GM12878 (cell line): ENCODE results near the gene POLR2F. TPM values are rescaled to one million over a fixed set of nuclear protein-coding genes. Genes with fewer than 3 reads are reported as not detected.

Source experiments
- ATAC-seq: fragments of 200-7000 bp; cut with Tn5 transposase; 3 replicates; pipeline ENCODE4 v1.9.1; 2020; ENCODE audit warnings: mild to moderate bottlenecking, moderate library complexity
- BruUV-seq: library from RNA; stranded (reverse); fragments of 400-500 nt; replicated peaks from 2 replicates; lab custom pipeline; 2021; lab: Mats Ljungman, UMichigan
- CTCF ChIA-PET: fragments of 300-600 bp; sonication (Branson Sonifier 250); formaldehyde crosslinking; extraction: SDS; loops from one replicate; lab custom pipeline; 2021; ENCODE audit warnings: inconsistent platforms; lab: Yijun Ruan, JAX
- POLR2A ChIA-PET: fragments of 350-600 bp; formaldehyde crosslinking; extraction: SDS; loops from one replicate; lab custom pipeline; 2021; ENCODE audit warnings: inconsistent platforms; lab: Charles Lee
- RAD21 ChIA-PET: fragments of 300-600 bp; sonication (Branson Sonifier 250); formaldehyde crosslinking; loops from one replicate; lab custom pipeline; 2023; ENCODE audit warnings: antibody characterized with exemption; ENCODE audit not compliant: unreplicated experiment; lab: Charles Lee
- SMC1A ChIA-PET: fragments of 300-600 bp; sonication (Branson Sonifier 250); formaldehyde crosslinking; loops from one replicate; lab custom pipeline; 2023; ENCODE audit not compliant: unreplicated experiment, uncharacterized antibody; lab: Charles Lee
- DNase-seq: peaks from one replicate; pipeline ENCODE4 v3.0.0-alpha.2; 2011; ENCODE audit warnings: low read depth, low spot score
- FAIRE-seq: peaks from 3 replicates; lab custom pipeline; 2011; peaks lifted over from hg19 to GRCh38; lab: Jason Lieb, UNC
- H2AFZ ChIP-seq: 2 replicates; pipeline ENCODE4 v1.6.0; 2011; ENCODE audit warnings: low read depth, low read length, control low read depth; ENCODE audit not compliant: control insufficient read depth
- H3K27ac ChIP-seq: 2 replicates; pipeline ENCODE4 v1.5.1; 2011; ENCODE audit warnings: control low read depth; ENCODE audit not compliant: control insufficient read depth, insufficient read depth
- H3K27me3 ChIP-seq, 2 experiments: replicated peaks in 1 of 2; 2 replicates each; pipeline versions ENCODE4 v1.6.0 to v1.6.1; 2011; ENCODE audit warnings: low read length in 1 of 2; ENCODE audit not compliant: control insufficient read depth in 2 of 2, insufficient read depth in 2 of 2
- H3K36me3 ChIP-seq, 2 experiments: 2 replicates each; pipeline ENCODE4 v1.5.1; 2011; ENCODE audit warnings: low read length in 1 of 2; ENCODE audit not compliant: control insufficient read depth in 2 of 2, insufficient read depth in 2 of 2
- H3K4me1 ChIP-seq: 2 replicates; pipeline ENCODE4 v1.6.1; 2011; ENCODE audit warnings: mild to moderate bottlenecking, low read length, moderate library complexity, mixed read lengths; ENCODE audit not compliant: control insufficient read depth, insufficient read depth
- H3K4me2 ChIP-seq: 2 replicates; pipeline ENCODE4 v1.6.0; 2011; ENCODE audit warnings: control low read depth; ENCODE audit not compliant: control insufficient read depth, insufficient read depth
- H3K4me3 ChIP-seq: fragments of 200-600 bp; sonication (generic); 2 replicates; pipeline ENCODE4 v1.5.1; 2016
- H3K79me2 ChIP-seq: 2 replicates; pipeline ENCODE4 v1.6.0; 2011; ENCODE audit warnings: low read length; ENCODE audit not compliant: control insufficient read depth, insufficient read depth
- H3K9ac ChIP-seq: 2 replicates; pipeline ENCODE4 v1.8.0; 2011; ENCODE audit warnings: low read length, control low read depth, mixed read lengths; ENCODE audit not compliant: control insufficient read depth, insufficient read depth
- H3K9me3 ChIP-seq: replicated peaks from 3 replicates; pipeline ENCODE4 v1.5.1; 2011; ENCODE audit warnings: mild to moderate bottlenecking, low read length; ENCODE audit not compliant: control insufficient read depth, insufficient read depth
- H4K20me1 ChIP-seq: 2 replicates; pipeline ENCODE4 v1.6.0; 2011; ENCODE audit not compliant: control insufficient read depth, insufficient read depth
- IKZF2 ChIP-seq, 2 experiments: fragments of 450-650 bp; IDR thresholded peaks; 2 replicates each; pipeline ENCODE4 v1.6.1; 2017; ENCODE audit warnings: mild to moderate bottlenecking in 2 of 2, moderate library complexity in 2 of 2
- MTA2 ChIP-seq: fragments of 450-650 bp; IDR thresholded peaks from 2 replicates; pipeline ENCODE4 v1.6.1; 2016; ENCODE audit warnings: low read depth, mild to moderate bottlenecking, moderate library complexity
- NR2C2 ChIP-seq: IDR thresholded peaks from 2 replicates; pipeline ENCODE4 v1.6.1; 2011; ENCODE audit warnings: borderline replicate concordance, low read depth; ENCODE audit not compliant: control insufficient read depth, insufficient read length
- NR2F1 ChIP-seq: fragments of 450-650 bp; conservative IDR thresholded peaks from 2 replicates; pipeline ENCODE4 v1.6.1; 2017; ENCODE audit warnings: mild to moderate bottlenecking
- SMAD1 ChIP-seq: fragments of 450-650 bp; IDR thresholded peaks from 2 replicates; pipeline ENCODE4 v1.6.1; 2018; ENCODE audit warnings: mild to moderate bottlenecking, low read depth; ENCODE audit not compliant: partially characterized antibody
- ZNF24 ChIP-seq: fragments of 450-650 bp; IDR thresholded peaks from 2 replicates; pipeline ENCODE4 v1.6.1; 2017; ENCODE audit warnings: antibody characterized with exemption, mild to moderate bottlenecking
- WGBS: methylation state at CpG from one replicate; pipeline ENCODE4 v1.1.6; 2016; ENCODE audit warnings: low lambda C conversion rate; ENCODE audit not compliant: insufficient replicate concordance, insufficient coverage; ENCODE audit errors: missing lambda C conversion rate; 5-methylcytosine and 5-hydroxymethylcytosine counted together
- in situ Hi-C: fragments of 300-500 bp; cut with MboI; formaldehyde crosslinking; loops from 9 replicates; pipeline ENCODE4 v1.14.3; 2018; ENCODE audit warnings: mixed read lengths
- intact Hi-C: fragments of 100-400 bp; cut with micrococcal nuclease; formaldehyde crosslinking; loops from one replicate; pipeline ENCODE4 v1.14.2; 2022; ENCODE audit not compliant: unreplicated experiment
- polyA plus RNA-seq, 11 experiments: library from polyadenylated mRNA; depleted of rRNA in 4 of 11; unstranded in 6 of 11; stranded (reverse) in 5 of 11; fragments of >200 nt; fragmentation: Nextera tagmentation in 4 of 11; fragmentation: Illumina TruSeq in 1 of 11; extraction: Ambion mirVana in 4 of 11; extraction: Trizol in 1 of 11; gene quantifications; 1 replicate in 1 of 11; 2 replicates in 10 of 11; pipeline versions ENCODE4 v1.2.1 to v1.2.3, GENCODE V29; 2011 to 2016; ENCODE audit warnings: inconsistent platforms in 2 of 11, missing spikeins in 2 of 11, low read depth in 1 of 11
- total RNA-seq, 4 experiments: library from RNA; depleted of rRNA in 3 of 4; stranded (reverse); fragments of >200 nt in 3 of 4; fragmentation: Illumina TruSeq in 1 of 4; extraction: Trizol in 1 of 4; gene quantifications; 2 replicates each; pipeline versions ENCODE4 v1.2.1 to v1.2.3, GENCODE V29; 2013 to 2021
- TF ChIP-seq, protein P1 (sequence below): fragments of 450-650 bp; IDR thresholded peaks from 2 replicates; pipeline ENCODE4 v1.6.1; 2018; ENCODE audit warnings: mild to moderate bottlenecking, low read depth, moderate library complexity; ENCODE audit not compliant: partially characterized antibody
- TF ChIP-seq, protein P2 (sequence below): fragments of 450-650 bp; IDR thresholded peaks from 2 replicates; pipeline ENCODE4 v1.6.1; 2016; ENCODE audit warnings: mild to moderate bottlenecking, moderate library complexity, borderline replicate concordance

POLR2F gene
- total and polyA plus RNA-seq, 10 of the 15 experiments (the other 5 are each of a cell fraction or from before 2014, with no cell fraction given), result 71.9 to 218 (median 100.0) TPM

DNA sequence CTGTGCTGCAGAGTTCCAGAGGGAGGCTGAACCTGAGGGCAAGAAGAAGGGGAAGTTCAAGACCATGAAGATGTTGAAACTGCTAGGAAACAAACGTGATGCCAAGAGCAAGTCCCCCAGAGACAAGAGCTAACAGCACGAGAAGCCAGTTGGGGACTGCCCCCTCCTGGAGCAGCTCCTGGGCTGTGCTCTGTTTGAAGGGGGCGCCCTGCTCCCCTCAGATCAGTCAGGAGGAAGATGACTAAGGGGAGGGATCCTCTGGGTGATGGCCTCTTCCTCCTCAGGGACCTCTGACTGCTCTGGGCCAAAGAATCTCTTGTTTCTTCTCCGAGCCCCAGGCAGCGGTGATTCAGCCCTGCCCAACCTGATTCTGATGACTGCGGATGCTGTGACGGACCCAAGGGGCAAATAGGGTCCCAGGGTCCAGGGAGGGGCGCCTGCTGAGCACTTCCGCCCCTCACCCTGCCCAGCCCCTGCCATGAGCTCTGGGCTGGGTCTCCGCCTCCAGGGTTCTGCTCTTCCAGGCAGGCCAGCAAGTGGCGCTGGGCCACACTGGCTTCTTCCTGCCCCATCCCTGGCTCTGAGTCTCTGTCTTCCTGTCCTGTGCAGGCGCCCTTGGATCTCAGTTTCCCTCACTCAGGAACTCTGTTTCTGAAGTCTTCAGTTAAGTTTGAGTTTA is 12.7 kb upstream of the POLR2F start:
- intact Hi-C loops, result no loop called here

DNA sequence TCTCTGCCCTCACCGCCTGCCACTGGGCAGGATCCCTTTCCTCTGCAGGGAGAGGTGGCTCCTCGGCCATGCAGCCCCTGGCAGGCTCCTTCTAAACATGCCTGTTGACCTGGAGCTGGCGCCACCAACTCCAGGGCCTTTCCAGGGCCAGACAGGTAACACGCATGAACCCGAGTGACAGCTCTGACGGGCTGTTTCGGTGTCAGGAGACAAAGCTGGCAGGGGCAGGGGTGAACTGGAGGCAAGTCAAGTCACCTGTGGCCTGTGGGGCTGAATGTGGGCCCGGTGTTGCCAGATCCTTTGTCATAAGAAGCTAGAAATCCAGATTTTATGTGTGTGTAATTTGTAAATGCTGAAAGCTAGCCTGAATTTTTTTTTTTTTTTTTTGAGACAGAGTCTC is 11.4 kb upstream of the POLR2F start:
- Histone ChIP-seq H2AFZ (no peak overlapping the region), H3K36me3 (peaks cover 0 to 4% of the 10 kb centered on the region in 2 experiments; a peak in 2 of 4 replicates), H3K4me3 (no peak overlapping the region), H3K4me2 (no peak overlapping the region), H3K27ac (no peak overlapping the region), H3K27me3 (no peaks in the 10 kb centered on the region), H3K9me3 (no peaks in the 10 kb centered on the region), H3K4me1 (no peaks in the 10 kb centered on the region), H3K79me2 (no peaks in the 10 kb centered on the region), H3K9ac (no peak overlapping the region), H4K20me1 (no peaks in the 10 kb centered on the region)
- SMC1A ChIA-PET, result no interaction called here
- POLR2A ChIA-PET, result interaction anchor here (0.6 kb wide), 1 partner anchor 237 kb away, joined by 3 read pairs; no protein-coding TSS in a partner anchor
- 94% methylated on average over 8 of the region's 8 CpGs for WGBS
- FAIRE-seq (no peak), ATAC-seq (no peak), DNase-seq (no peak)
- BruUV-seq, result no TSS peak
- CTCF ChIA-PET, result interaction anchor here (0.7 kb wide), 1 partner anchor 8 kb away, joined by 3 read pairs; no protein-coding TSS in a partner anchor
- RAD21 ChIA-PET, result no interaction called here
- in situ Hi-C loops, result no loop called here
- intact Hi-C loops, result no loop called here
- TF ChIP-seq IKZF2 (IDR thresholded peaks at IDR 0.05) (no peak), SMAD1 (no peak), MTA2 (no peak), NR2F1 (no peak)
- TF ChIP-seq, protein P1, sequence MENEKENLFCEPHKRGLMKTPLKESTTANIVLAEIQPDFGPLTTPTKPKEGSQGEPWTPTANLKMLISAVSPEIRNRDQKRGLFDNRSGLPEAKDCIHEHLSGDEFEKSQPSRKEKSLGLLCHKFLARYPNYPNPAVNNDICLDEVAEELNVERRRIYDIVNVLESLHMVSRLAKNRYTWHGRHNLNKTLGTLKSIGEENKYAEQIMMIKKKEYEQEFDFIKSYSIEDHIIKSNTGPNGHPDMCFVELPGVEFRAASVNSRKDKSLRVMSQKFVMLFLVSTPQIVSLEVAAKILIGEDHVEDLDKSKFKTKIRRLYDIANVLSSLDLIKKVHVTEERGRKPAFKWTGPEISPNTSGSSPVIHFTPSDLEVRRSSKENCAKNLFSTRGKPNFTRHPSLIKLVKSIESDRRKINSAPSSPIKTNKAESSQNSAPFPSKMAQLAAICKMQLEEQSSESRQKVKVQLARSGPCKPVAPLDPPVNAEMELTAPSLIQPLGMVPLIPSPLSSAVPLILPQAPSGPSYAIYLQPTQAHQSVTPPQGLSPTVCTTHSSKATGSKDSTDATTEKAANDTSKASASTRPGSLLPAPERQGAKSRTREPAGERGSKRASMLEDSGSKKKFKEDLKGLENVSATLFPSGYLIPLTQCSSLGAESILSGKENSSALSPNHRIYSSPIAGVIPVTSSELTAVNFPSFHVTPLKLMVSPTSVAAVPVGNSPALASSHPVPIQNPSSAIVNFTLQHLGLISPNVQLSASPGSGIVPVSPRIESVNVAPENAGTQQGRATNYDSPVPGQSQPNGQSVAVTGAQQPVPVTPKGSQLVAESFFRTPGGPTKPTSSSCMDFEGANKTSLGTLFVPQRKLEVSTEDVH, result no peak
- TF ChIP-seq, protein P2, sequence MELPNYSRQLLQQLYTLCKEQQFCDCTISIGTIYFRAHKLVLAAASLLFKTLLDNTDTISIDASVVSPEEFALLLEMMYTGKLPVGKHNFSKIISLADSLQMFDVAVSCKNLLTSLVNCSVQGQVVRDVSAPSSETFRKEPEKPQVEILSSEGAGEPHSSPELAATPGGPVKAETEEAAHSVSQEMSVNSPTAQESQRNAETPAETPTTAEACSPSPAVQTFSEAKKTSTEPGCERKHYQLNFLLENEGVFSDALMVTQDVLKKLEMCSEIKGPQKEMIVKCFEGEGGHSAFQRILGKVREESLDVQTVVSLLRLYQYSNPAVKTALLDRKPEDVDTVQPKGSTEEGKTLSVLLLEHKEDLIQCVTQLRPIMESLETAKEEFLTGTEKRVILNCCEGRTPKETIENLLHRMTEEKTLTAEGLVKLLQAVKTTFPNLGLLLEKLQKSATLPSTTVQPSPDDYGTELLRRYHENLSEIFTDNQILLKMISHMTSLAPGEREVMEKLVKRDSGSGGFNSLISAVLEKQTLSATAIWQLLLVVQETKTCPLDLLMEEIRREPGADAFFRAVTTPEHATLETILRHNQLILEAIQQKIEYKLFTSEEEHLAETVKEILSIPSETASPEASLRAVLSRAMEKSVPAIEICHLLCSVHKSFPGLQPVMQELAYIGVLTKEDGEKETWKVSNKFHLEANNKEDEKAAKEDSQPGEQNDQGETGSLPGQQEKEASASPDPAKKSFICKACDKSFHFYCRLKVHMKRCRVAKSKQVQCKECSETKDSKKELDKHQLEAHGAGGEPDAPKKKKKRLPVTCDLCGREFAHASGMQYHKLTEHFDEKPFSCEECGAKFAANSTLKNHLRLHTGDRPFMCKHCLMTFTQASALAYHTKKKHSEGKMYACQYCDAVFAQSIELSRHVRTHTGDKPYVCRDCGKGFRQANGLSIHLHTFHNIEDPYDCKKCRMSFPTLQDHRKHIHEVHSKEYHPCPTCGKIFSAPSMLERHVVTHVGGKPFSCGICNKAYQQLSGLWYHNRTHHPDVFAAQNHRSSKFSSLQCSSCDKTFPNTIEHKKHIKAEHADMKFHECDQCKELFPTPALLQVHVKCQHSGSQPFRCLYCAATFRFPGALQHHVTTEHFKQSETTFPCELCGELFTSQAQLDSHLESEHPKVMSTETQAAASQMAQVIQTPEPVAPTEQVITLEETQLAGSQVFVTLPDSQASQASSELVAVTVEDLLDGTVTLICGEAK, result no peak

More for the DNA sequence above, 12.7 kb upstream of the POLR2F start:
- peaks cover 0 to 4% of the 10 kb centered on the region in 2 experiments; a peak in 2 of 4 replicates for H3K36me3 ChIP-seq
- in situ Hi-C loops, result no loop called here
- ChIA-PET RAD21 (no interaction called here), SMC1A (no interaction called here), CTCF (no interaction called here), POLR2A (no interaction called here)
- H3K27ac ChIP-seq, result no peak overlapping the region
- no peaks in the 10 kb centered on the region for H3K9me3 ChIP-seq
- BruUV-seq, result no TSS peak
- H4K20me1 ChIP-seq, result no peaks in the 10 kb centered on the region
- no peaks in the 10 kb centered on the region for H3K4me1 ChIP-seq
- H3K27me3 ChIP-seq, result no peaks in the 10 kb centered on the region
- H3K79me2 ChIP-seq, result no peaks in the 10 kb centered on the region
- no peak for ATAC-seq
- H3K9ac ChIP-seq, result no peak overlapping the region
- WGBS, result 66% methylated on average over 12 of the region's 12 CpGs
- no peak overlapping the region for H3K4me3 ChIP-seq
- TF ChIP-seq NR2C2, result no peak
- no peak for TF ChIP-seq ZNF24
- no peak overlapping the region for H3K4me2 ChIP-seq
- no peak for FAIRE-seq
- no peak for DNase-seq
- no peak overlapping the region for H2AFZ ChIP-seq
